Measurements from ENCODE around the gene GAL3ST3.
A peak's percentile ranks its signal among the peaks of the same experiment; 100 is the strongest.
"Not testable (repeated sequence)": the region's sequence is repeated elsewhere in the genome, so short reads cannot be mapped to it uniquely, and the experiment has no call there.

The GAL3ST3 gene

DNA sequence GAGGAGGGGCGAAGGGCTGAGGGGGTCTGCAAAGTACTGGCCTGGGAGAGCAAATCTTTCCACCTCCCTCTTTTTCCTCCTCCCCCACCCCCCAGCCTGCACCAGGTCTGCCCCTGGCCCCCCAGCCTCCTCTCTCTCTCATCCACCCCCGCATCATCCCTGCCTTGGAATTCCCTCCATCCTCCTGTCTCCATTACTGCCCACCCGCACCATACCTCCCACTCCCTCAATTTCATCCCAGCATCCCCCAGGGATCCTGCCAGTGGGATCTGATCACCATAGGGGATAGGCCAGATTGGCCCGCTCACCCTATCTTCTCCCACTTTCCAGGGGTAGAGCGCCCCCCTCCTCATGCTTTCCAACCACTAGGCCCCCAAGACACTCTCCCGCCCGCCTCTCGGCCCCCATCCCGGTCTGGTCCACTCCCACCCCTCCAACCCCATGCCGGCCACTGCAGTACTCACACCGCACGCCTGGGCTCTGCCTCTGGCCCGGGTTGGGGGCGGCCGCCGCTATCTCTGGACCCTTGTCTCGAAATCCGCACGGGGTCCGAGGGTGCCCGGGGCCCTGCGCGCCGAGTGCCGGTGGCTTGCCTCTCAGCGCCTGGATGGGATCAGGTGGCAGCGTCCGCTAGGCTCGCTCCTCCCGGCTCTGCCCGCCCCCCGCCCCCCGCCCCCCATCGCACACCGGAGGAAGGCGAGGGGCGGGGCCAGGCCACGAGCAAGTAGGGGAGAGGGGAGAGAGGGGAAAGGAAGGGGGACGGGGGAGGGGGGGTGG is at the start of gene GAL3ST3:
Gene GAL3ST3, minus strand, starts transcription at position 615 of the 777 bp plus-strand sequence. CDS start 3,746 bp downstream, outside the sequence.
- DNase-seq = no peak

DNA sequence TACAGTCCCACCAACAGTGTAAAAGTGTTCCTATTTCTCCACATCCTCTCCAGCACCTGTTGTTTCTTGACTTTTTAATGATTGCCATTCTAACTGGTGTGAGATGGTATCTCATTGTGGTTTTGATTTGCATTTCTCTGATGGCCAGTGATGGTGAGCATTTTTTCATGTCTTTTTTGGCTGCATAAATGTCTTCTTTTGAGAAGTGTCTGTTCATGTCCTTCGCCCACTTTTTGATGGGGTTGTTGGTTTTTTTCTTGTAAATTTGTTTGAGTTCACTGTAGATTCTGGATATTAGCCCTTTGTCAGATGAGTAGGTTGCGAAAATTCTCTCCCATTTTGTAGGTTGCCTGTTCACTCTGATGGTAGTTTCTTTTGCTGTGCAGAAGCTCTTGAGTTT is 43.2 kb upstream of the GAL3ST3 start:
- DNase-seq = not testable (repeated sequence)

GRCh38 chr11:66090288-66090687 is 41.3 kb upstream of the GAL3ST3 start:
- no peak for DNase-seq

DNA sequence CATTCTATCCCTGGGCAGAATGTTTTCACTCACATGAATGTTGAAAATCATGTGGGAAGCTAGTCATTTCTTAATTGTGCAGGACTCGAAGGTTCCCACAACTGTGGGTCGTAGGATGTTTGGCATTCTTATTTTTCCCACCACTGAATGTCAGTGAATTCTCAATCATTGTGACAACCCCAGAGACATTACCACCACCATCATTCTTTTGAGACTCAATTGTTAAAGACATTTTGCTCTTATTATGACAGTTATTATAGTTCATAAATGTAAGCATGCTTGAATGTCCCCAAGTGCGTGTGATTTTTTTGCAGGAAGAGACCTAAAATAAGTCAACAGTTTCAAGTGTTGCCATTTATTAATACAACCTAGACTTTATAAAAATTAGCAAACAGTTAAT is 40.1 kb upstream of the GAL3ST3 start:
- DNase-seq = no peak

- DNase-seq = no peak
These were observed 38.4 kb upstream of the GAL3ST3 start for GRCh38 chr11:66087148-66087908.

DNA sequence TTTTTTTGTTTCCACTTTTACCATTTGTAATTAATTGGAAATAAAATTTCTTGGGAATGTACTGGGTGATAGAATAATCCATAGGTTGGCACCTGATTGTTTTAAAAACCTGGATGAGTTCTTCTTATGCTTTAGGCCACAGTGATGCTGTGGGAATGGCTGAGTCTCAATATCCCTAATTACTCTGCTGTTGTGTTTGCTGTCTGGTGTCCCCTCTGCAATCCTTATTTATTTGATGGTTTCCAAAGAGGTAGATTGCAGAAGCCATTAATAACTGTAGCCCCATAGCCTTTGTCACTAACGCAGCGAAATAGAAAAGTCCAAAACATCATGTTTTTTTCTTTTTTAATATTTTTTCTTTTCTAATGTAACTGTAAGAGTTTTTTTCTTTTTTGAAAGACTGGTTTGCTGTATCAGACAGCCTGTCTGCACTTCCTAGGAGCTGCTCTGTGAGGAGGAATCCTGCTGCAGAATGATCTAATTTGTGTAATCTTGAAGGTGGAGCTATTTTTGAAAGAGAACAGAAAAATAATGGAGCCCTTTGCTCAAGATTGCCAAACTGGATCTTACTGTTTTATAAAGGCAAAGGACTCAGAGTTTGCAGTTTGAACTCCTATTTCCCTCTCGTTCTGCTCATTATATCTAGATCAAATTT is 36.0 kb upstream of the GAL3ST3 start:
- no peak for DNase-seq

DNA sequence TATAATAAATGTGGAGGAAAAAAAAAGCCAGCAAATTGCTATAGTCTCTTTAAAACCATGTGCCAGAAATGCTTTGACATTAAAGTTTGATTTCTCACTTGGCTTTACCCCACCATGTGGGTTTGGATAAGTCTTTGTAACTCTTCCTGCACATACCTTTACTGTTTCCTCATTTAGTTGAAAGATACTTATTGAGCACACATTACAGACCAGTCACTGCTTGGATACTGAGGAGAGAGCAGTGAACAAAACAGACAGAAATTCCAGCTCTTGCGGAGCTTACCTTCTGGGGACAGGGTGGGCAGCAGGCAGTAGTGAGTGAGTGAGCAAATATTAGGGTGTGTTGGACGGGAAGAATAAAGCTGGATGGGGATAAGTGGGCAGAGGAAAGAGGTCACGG is 34.8 kb upstream of the GAL3ST3 start:
- no peak for DNase-seq

GRCh38 chr11:66082946-66083698 is 34.2 kb upstream of the GAL3ST3 start:
- no peak for DNase-seq

DNA sequence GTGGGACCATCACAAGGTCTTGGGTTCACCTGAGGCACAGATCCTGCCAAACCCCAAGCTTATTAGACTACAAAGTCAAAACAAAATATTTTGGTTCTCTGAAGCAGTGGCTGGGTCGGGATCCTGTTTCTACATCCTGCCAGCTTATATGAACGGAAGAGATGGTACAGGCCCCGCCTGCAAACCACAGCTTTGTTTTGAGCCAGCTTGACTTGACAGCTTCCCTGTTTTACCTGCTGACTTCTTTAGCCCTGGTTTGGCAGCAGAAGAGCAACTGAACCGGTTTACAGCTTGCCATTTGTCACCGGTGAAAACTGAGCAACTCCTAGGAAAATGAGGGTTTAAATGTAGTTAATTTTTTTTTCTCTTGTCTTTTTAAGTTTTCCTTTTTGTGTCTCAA is 32.5 kb upstream of the GAL3ST3 start:
- no peak for DNase-seq

GRCh38 chr11:66080055-66080817 is 31.3 kb upstream of the GAL3ST3 start:
- DNase-seq = peak; percentile 62

GRCh38 chr11:66078949-66079348 is 30.0 kb upstream of the GAL3ST3 start:
- DNase-seq = not testable (repeated sequence)

- DNase-seq = no peak
These were observed 29.0 kb upstream of the GAL3ST3 start for GRCh38 chr11:66077927-66078326.

- no peak for DNase-seq
These were observed 27.6 kb upstream of the GAL3ST3 start for GRCh38 chr11:66076561-66076960.

GRCh38 chr11:66075273-66075672 is 26.3 kb upstream of the GAL3ST3 start:
- no peak for DNase-seq

GRCh38 chr11:66073669-66074068 is 24.7 kb upstream of the GAL3ST3 start:
- DNase-seq = no peak

DNA sequence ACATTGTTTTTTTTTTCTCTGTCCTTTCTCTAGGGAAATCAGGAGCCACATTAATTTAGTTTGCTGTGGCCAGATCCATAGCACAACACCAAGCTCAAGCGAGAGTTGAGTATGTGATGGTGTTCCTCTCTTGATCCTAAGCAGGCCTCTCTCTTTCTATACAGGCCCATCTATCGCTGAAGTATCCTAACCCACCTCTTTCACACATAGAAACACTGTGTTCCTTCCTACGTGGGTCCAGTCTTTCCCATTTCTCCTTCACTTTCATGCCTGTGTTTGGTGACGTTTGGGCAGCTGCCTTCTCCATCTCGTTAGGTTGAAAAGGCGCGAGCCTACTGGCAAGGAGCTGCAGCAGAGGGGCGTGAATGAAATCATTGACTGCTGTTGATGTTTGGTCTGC is 23.6 kb upstream of the GAL3ST3 start:
- DNase-seq = no peak

GRCh38 chr11:66072081-66072480 is 23.1 kb upstream of the GAL3ST3 start:
- DNase-seq = no peak

GRCh38 chr11:66071381-66071801 is 22.4 kb upstream of the GAL3ST3 start:
- DNase-seq = no peak

DNA sequence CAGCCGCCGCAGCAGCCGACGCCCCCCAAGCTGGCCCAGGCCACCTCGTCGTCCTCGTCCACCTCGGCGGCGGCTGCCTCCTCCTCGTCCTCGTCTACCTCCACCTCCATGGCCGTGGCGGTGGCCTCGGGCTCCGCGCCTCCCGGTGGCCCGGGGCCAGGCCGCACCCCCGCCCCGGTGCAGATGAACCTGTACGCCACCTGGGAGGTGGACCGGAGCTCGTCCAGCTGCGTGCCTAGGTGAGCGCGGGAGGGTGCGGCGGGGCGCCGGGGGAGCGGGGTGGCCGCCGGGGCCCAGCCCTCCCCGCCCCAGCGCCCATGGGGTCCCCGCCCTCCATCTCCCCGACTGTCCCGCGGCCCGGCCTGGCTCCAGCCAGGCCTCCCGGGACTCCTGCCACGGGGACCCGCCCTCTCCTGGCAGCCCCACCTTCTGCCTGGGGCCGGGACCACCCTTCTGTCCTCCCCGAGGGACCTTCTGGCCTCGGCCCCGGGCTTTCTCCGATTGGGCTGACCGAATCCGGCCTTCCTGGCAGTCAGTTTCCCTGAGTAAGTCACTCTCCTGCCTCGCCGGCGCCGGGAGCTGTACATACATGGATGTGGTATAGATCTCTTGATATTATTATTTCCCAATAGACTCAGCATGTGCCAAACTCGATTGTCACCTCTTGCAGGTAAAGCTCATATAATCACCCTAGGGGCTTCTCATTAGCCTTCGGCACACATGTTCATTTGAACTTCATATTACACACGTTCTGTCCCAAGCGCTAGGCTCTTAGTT is 21.8 kb upstream of the GAL3ST3 start:
- DNase-seq = peak; percentile 10

GRCh38 chr11:66069715-66070603 is 21.0 kb upstream of the GAL3ST3 start, which contains the start of gene PACS1:
PACS1 (plus strand) TSS chr11:66070272; CDS start chr11:66070487, 215 bp downstream.
- DNase-seq = peak; percentile 72
